HG02840 (cell line): ENCODE data around the gene HIBCH.
"Not testable (repeated sequence)": the region's sequence is repeated elsewhere in the genome, so short reads cannot be mapped to it uniquely, and the experiment has no call there.

ENCODE experiments used
- ATAC-seq: cut with Tn5 transposase; IDR thresholded peaks from one replicate; pipeline ENCODE4 v1.9.1; 2021; ENCODE audit warnings: mild to moderate bottlenecking, moderate library complexity, moderate number of reproducible peaks; ENCODE audit not compliant: unreplicated experiment, low FRiP score

The HIBCH gene

GRCh38 chr2:190319555-190320498 lies at the start of gene HIBCH:
Gene HIBCH, minus strand, starts transcription at chr2:190319826. Its CDS starts 76 bp downstream, at chr2:190319750.
- ATAC-seq = peak; percentile 94

- no peak for ATAC-seq
Observed at GRCh38 chr2:190367091-190367490, 47.5 kb upstream of the HIBCH start.

DNA sequence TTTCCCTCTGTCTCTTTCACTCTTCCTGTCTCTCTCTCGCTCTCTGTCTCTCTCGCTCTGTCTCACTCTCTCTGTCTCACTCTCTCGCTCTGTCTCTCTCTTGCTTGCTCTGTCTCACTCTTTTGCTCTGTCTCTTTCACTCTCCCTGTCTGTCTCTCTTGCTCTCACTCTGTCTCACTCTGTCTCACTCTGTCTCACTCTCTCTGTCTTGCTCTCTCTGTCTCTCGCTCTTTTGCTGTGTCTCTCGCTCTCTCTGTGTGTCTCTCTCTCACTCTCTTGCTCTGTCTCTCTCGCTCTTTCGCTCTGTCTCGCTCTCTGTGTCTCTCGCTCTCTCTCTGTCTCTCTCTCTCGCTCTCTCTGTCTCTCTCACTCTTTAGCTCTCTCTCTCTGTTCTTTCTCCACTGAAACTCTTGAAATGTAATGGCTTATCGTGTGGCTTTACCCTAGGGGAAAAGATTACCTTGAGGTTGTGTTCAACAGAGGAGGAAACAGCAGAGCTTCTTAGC lies 46.7 kb upstream of the HIBCH start:
- no peak for ATAC-seq

- ATAC-seq = no peak
Observed at GRCh38 chr2:190365499-190366204, 46.0 kb upstream of the HIBCH start.

DNA sequence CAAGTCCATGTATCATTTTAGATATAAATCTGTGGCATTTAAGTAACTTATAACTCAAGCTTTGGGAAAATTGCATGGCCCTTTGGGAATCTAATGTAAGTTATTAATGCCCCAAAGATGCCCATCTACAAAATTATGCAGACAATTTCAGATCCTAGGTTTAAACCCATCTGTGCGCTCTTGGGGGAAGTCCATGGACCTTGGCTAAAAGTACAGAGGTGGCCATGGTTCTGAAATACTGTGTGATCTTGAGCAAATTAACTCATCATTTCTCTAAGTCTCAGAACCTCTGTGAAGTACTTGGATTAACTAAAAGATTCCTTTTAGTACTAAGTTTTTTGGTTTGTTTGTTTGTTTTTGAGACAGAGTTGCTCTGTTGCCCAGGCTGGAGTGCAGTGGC lies 43.3 kb upstream of the HIBCH start:
- no peak for ATAC-seq

- ATAC-seq = no peak
Observed at GRCh38 chr2:190361572-190361971, 41.9 kb upstream of the HIBCH start.

DNA sequence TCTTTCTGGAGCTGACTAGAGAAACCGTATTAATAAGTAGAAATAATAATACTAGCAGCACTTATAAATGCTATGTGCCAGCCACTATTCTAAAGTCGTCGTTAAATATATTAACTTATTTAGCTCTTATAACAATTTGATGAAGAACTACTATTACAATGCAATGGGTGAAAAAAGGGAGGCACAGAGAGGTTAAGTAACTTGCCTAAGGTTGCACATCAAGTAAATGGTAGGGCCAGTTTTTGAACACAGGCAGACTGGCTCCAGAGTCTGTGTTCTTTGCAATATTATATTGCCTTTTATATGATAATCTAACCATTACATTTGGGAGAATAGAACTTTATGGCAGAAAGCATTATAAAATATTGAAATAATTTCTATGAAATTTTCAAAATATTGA lies 41.3 kb upstream of the HIBCH start:
- no peak for ATAC-seq

GRCh38 chr2:190360561-190360960 lies 40.9 kb upstream of the HIBCH start:
- ATAC-seq = no peak

- not testable (repeated sequence) for ATAC-seq
Observed at GRCh38 chr2:190358655-190359448, 39.2 kb upstream of the HIBCH start.

DNA sequence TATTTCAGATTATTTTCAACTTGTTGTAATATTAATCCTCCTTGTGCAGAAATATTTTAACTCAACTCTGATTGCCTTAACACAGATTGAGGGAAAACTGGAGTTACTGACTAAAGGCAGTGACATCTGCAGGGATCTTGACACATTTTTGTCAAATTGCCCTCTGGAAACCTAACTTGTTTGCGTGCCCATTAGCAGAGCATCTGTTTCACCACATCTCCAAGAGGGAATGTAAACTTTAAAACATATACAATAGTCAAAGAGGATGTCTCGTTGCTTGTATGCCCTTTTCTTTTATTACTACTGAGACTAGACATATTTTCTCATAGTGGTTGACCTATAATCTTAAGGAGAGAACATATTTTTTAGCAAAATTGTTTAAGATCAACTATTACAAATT lies 38.0 kb upstream of the HIBCH start:
- no peak for ATAC-seq

- no peak for ATAC-seq
Observed at GRCh38 chr2:190355968-190356644, 36.5 kb upstream of the HIBCH start.

DNA sequence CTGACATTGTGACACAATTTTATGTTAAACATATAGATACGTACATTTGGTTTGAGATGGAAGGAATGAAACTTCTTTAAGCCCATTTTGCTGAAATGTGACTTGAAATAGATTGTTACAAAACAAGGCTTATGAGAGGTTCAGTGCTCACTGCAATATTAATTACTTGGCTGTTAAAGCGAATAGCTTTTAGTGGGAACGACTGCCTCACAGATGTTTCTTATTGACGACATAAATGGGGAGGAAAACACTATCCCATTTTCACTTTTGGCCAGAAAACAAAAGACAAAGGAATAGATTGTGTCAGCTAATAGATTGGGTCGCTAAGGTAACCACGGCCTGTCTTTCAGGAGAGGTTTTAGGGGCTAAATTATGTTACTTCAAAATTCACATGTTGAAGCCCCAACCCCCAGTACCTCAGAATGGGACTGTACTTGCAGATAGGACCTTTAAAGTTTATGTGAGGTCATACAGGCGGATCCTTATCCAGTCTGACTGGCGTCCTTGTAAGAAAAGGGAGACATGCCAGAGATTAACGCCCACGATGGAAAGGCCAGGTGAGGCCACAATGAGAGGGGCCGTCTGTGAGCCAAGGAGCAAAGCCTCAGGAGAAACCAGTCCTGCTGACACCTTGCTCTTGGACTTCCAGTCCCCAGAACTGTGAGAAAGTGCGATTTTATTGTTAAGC lies 34.5 kb upstream of the HIBCH start:
- ATAC-seq = no peak

GRCh38 chr2:190353537-190353899 lies 33.9 kb upstream of the HIBCH start:
- ATAC-seq = no peak

GRCh38 chr2:190352668-190353536 lies 33.3 kb upstream of the HIBCH start:
- ATAC-seq = no peak

GRCh38 chr2:190351955-190352354 lies 32.3 kb upstream of the HIBCH start:
- no peak for ATAC-seq

GRCh38 chr2:190350371-190350770 lies 30.7 kb upstream of the HIBCH start:
- no peak for ATAC-seq

DNA sequence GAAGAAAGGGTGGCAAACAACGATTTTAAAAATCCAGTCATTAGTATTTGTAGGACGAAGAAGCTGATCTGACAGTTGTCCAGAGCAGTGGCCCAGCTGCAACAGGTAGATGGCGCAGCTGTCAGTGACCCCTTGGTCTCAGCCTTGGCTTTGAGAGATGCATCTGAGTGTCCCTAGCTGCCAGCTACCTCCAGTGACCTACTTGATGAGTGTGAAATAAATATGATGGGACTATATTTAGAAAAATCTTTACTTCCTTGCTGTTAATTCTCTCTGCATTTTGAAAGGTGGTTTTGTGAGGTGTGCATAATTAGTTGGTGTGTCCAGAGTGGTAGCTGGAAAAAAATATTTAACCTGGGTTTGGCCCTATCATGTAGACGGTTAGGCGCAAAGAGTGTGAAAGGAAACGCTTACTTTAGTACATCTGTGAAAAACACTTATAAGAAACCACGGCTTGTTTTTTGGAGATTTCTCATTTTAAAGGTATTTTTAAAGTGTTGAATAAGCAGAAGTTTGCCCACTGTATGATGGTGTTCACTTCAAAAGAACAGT lies 24.7 kb upstream of the HIBCH start:
- peak; percentile 72 for ATAC-seq

DNA sequence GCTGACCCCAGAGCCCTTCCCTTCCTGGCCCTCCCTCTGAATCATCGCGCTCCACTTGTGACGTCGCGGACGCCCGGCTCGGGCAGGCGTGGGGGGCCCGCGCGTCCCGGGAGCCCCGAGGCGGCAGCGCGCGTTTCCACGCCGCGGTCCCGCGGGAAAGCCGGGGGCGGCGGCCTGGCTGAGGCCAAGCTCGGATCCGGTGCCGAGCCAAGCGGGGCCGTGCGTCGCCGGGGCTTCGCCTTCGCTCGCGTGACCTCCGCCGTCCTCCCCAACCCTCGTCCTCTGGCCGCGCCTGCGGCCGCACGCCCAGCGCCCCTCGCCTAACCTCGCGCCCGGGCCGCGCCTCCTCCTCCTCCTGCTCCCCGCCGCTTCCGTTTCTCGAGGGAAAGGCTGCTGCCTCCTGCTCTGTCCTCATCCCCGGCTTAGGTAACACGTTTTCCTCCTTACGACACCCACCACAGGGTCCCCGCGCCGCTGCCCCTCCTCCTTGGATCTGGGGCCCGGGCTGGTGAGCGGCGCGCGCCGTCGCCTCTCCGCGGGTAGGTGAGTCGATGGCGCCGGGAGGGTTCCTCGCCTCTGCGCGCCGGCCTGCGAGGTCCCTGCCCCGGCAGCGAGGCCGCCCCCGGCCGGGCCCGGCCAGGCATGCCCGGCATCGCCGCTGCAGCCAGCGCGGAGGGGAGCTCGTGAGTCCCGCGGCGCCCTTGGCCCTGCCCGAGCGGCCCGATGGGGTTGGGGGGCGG lies 24.1 kb upstream of the HIBCH start, which contains the start of gene INPP1:
Gene INPP1 (plus strand): TSS at position 54 of the 740 bp plus-strand sequence. CDS start 16,514 bp downstream, outside the sequence.
- peak; percentile 58 for ATAC-seq
